GM06990 (cell line): ENCODE data around the gene TLK1.

ENCODE experiments used
- DNase-seq: peaks from one replicate; pipeline ENCODE4 v3.0.0-alpha.2; 2011; ENCODE audit not compliant: insufficient read length; ENCODE audit errors: extremely low read depth
- H3K27me3 ChIP-seq: replicated peaks from 2 replicates; pipeline ENCODE4 v1.6.0; 2011; ENCODE audit warnings: low read length; ENCODE audit not compliant: control insufficient read depth, insufficient read depth
- H3K36me3 ChIP-seq: 2 replicates; pipeline ENCODE4 v1.5.1; 2011; ENCODE audit warnings: low read length; ENCODE audit not compliant: control insufficient read depth, insufficient read depth
- H3K4me3 ChIP-seq: replicated peaks from 2 replicates; pipeline ENCODE4 v1.5.1; 2011; ENCODE audit warnings: low read depth, mild to moderate bottlenecking, control low read depth, low read length
- TF ChIP-seq, protein P1 (sequence below): IDR thresholded peaks from 2 replicates; pipeline ENCODE4 v1.5.1; 2011; ENCODE audit warnings: low read length, control low read depth, mild to moderate bottlenecking, inconsistent platforms; ENCODE audit not compliant: insufficient read depth, poor library complexity, severe bottlenecking

The TLK1 gene

DNA sequence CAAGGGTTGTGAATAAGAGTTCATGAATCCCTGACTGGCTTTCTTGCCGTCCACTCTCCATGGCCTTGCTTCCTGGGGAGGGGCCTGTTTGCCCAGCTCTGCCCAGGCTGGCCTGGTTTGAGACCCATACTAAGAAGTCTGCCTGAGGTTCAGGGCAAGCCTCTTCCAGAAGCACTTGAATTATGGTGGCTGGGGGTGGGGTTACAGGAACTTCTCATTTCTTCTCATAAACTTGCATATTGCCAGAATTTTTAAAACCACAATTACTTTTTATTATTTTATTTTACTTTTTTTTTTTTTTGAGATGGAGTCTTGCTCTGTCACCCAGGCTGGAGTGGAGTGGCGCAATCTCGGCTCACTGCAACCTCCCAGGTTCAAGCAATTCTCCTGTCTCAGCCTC lies 189.6 kb downstream of the TLK1 start:
- Histone ChIP-seq H3K36me3 (peaks cover 7% of the 10 kb centered on the region), H3K4me3 (no peak overlapping the region), H3K27me3 (no peaks in the 10 kb centered on the region)
- TF ChIP-seq, protein P1, sequence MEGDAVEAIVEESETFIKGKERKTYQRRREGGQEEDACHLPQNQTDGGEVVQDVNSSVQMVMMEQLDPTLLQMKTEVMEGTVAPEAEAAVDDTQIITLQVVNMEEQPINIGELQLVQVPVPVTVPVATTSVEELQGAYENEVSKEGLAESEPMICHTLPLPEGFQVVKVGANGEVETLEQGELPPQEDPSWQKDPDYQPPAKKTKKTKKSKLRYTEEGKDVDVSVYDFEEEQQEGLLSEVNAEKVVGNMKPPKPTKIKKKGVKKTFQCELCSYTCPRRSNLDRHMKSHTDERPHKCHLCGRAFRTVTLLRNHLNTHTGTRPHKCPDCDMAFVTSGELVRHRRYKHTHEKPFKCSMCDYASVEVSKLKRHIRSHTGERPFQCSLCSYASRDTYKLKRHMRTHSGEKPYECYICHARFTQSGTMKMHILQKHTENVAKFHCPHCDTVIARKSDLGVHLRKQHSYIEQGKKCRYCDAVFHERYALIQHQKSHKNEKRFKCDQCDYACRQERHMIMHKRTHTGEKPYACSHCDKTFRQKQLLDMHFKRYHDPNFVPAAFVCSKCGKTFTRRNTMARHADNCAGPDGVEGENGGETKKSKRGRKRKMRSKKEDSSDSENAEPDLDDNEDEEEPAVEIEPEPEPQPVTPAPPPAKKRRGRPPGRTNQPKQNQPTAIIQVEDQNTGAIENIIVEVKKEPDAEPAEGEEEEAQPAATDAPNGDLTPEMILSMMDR, result no peak
- no peak for DNase-seq

DNA sequence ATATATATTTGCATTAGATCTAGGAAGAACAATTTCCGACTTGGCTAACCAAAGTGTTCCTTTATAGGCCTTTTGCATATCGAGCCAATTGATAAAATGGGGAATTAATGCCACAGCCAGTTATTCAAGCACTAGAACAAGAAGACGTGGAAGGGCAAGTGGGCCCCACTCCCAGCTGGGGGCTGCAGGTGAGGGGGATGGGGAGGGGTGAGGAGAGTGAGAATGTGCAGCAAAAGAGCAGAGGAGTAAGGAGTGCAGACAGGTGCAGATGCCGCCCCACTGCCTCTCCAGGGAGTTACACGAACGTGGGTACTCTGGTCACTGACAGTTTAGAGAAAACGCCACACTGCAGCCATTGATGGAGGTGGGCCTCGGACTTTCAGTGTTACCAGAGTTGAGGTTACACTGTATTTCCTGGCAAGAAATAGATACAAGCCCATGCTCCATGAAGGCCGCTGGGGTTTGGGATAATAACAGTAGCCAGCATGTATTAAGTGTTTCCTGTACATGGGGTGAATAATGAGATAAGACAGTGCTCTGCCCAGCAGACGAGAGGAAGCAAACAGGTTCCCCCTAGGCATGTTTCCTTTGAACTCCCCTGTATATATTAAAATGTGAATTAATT lies 190.7 kb downstream of the TLK1 start:
- Histone ChIP-seq H3K4me3 (no peak overlapping the region), H3K36me3 (peaks cover 12% of the 10 kb centered on the region), H3K27me3 (no peaks in the 10 kb centered on the region)
- TF ChIP-seq, protein P1, result no peak
- DNase-seq, result no peak

DNA sequence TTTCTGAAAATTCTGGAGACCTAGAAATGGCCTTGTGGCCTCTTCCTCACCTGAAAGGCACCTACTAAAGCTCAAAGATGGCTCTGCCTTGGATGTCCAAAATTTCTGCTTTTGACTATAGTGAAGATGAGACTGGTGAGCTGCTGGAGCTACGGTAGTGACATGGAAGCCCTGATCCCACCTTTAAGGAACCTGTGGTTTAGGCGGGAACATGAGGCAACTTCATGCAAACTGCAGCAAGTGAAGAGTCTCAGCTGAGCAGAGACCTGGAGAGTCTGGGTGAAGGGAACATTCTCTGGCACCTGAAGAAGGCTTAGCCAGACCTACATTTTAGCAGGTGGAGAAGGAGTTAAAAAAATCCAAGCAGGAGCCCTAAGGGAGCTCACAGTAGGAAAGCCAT lies 191.7 kb downstream of the TLK1 start:
- H3K4me3 ChIP-seq, result no peak overlapping the region

DNA sequence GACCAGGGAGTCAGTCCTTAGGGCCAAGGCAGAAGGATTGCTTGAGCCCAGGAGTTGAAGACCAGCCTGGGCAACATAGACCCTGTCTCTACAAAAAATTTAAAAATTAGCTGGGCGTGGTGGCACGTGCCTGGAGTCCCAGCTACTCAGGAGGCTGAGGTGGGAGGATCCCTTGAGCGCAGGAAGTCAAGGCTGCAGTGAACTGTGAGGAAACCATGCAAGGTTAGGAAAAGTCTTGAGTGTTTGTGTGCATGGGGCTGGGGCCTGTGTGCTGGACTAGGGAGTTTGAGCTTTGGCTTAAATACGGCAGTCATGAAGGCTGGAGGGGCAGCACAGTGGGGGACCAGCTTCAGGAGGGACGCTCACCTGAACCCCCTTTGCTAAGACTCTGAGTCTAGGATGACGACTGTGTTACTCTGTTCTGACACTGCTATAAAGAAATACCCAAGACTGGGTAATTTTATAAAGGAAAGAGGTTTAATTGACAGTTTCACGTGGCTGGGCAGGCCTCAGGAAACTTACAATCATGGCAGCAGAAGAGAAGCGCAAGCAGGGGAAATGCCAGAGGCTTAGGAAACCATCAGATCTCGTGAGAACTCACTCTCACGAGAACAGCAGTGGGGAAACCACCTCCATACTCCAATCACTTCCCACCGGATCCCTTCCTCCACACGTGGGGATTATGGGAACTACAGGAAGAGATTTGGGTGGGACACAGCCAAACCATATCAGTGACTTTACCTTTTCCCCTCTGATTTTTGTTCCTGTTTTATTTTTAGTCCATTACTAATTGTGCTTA lies 192.3 kb downstream of the TLK1 start:
- Histone ChIP-seq H3K27me3 (no peaks in the 10 kb centered on the region), H3K36me3 (peaks cover 15% of the 10 kb centered on the region), H3K4me3 (no peak overlapping the region)
- TF ChIP-seq, protein P1, result no peak
- DNase-seq, result no peak

More for the DNA sequence above, 191.7 kb downstream of the TLK1 start:
- Histone ChIP-seq H3K36me3 (peaks cover 12% of the 10 kb centered on the region), H3K27me3 (no peaks in the 10 kb centered on the region)
- DNase-seq, result no peak
- TF ChIP-seq, protein P1, result no peak

DNA sequence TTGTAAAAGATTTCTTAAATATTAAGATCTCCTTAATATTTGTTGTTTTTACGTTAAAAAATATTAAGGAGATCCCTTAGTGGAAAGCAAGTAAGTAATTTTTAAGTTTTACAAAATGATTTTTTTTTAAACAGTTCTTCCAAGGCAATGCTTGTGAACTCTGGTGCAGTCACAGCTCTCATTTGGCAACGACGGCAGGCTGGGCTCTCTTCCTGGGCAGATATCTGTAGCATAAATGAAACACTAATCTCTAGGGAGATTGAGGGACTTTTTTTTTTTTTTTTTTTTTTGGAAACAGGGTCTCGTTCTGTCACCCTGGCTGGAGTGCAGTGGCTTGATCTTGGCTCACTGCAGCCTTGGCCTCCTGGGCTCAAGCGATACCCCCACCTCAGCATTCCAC lies 193.1 kb downstream of the TLK1 start:
- peaks cover 17% of the 10 kb centered on the region for H3K36me3 ChIP-seq
- DNase-seq, result no peak
- TF ChIP-seq, protein P1, result no peak

More for the DNA sequence above, 193.1 kb downstream of the TLK1 start:
- Histone ChIP-seq H3K27me3 (no peaks in the 10 kb centered on the region), H3K4me3 (no peak overlapping the region)
